Immature natural killer cell (primary cell): ENCODE measurements around the gene RALGAPA2. TPM values are rescaled to one million over a fixed set of nuclear protein-coding genes. Genes with fewer than 3 reads are reported as not detected.
A peak's percentile ranks its signal among the peaks of the same experiment; 100 is the strongest.
"Not testable (repeated sequence)": the region's sequence is repeated elsewhere in the genome, so short reads cannot be mapped to it uniquely, and the experiment has no call there.

Source experiments
- DNase-seq, 3 donors: peaks; one replicate each; pipeline ENCODE4 v3.0.0; 2022; ENCODE audit warnings: mixed read lengths in 1 of 3
- H3K27ac Mint-ChIP-seq, 6 donors: one replicate each; pipeline ENCODE4 v1.8.0; 2020; ENCODE audit warnings: mixed read lengths in 6 of 6, mild to moderate bottlenecking in 5 of 6, inconsistent platforms in 4 of 6, moderate library complexity in 3 of 6
- H3K27me3 Mint-ChIP-seq, 3 donors: one replicate each; pipeline ENCODE4 v1.8.0; 2020 to 2021; ENCODE audit warnings: low read depth in 3 of 3, mild to moderate bottlenecking in 3 of 3, mixed read lengths in 3 of 3, moderate library complexity in 3 of 3, inconsistent platforms in 1 of 3
- H3K36me3 Mint-ChIP-seq, 3 donors: one replicate each; pipeline ENCODE4 v1.8.0; 2020; ENCODE audit warnings: mixed read lengths in 3 of 3, inconsistent platforms in 2 of 3, mild to moderate bottlenecking in 2 of 3
- H3K4me1 Mint-ChIP-seq, 2 donors: one replicate each; pipeline ENCODE4 v1.8.0; 2020; ENCODE audit warnings: inconsistent platforms in 2 of 2, mild to moderate bottlenecking in 2 of 2, mixed read lengths in 2 of 2, moderate library complexity in 1 of 2
- H3K4me3 Mint-ChIP-seq, 5 donors: one replicate each; pipeline ENCODE4 v1.8.0; 2020; ENCODE audit warnings: mild to moderate bottlenecking in 5 of 5, mixed read lengths in 5 of 5, inconsistent platforms in 3 of 5, moderate library complexity in 3 of 5
- H3K9me3 Mint-ChIP-seq, 6 donors: one replicate each; pipeline ENCODE4 v1.8.0; 2020; ENCODE audit warnings: mild to moderate bottlenecking in 6 of 6, mixed read lengths in 6 of 6, inconsistent platforms in 4 of 6, moderate library complexity in 3 of 6
- polyA plus RNA-seq, 3 donors: library from polyadenylated mRNA; unstranded; fragments of 300-500 nt; fragmentation: Illumina TruSeq; gene quantifications; one replicate each; pipeline ENCODE4 v1.2.3, GENCODE V29; 2021

Gene RALGAPA2
- polyA plus RNA-seq, 3 donors from 2014 or later: 2.2 to 5.7 (median 2.3) TPM

GRCh38 chr20:20360464-20360863 is 352.0 kb downstream of the RALGAPA2 start:
- peak in 2 of 3 donors; percentile 41 to 45 for DNase-seq
- H3K36me3 Mint-ChIP-seq: no peaks in the 10 kb centered on the region
- peak overlapping the region; percentile 13 to 85 (median 47) for H3K27ac Mint-ChIP-seq
- H3K27me3 Mint-ChIP-seq: peaks cover 15 to 44% (median 43%) of the 10 kb centered on the region in 3 donors
- H3K4me3 Mint-ChIP-seq: peak overlapping the region; percentile 80 to 90 (median 84)
- peaks cover 58 to 65% of the 10 kb centered on the region in 2 donors for H3K4me1 Mint-ChIP-seq
- H3K9me3 Mint-ChIP-seq: peaks cover 0 to 8% (median 2%) of the 10 kb centered on the region in 6 donors

DNA sequence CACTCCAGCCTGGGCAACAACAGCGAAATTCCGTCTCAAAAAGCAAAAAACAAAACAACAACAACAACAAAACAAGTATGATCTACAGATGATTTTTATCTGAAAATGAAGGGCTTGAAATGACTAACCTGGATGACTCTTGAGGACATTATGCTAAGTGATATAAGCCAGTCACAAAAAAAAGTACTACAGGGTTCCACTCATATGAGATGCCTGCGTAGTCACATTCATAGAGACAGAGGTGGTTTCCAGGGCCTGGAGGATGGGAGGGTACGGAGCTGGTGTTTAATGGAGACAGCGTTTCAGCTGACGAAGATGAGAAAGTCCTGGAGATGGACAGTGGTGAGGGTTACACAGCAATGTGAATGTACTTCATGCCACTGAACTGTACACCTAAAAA is 352.8 kb downstream of the RALGAPA2 start:
- peaks cover 0 to under 1% (median 0%) of the 10 kb centered on the region in 3 donors for H3K36me3 Mint-ChIP-seq
- peaks cover 59 to 65% of the 10 kb centered on the region in 2 donors for H3K4me1 Mint-ChIP-seq
- no peak for DNase-seq
- H3K27me3 Mint-ChIP-seq: peaks cover 15 to 43% (median 40%) of the 10 kb centered on the region in 3 donors
- peak overlapping the region in 3 of 6 donors; percentile 64 to 74 (median 73) for H3K27ac Mint-ChIP-seq
- H3K9me3 Mint-ChIP-seq: peaks cover 0 to 11% (median 5%) of the 10 kb centered on the region in 6 donors
- H3K4me3 Mint-ChIP-seq: peak overlapping the region; percentile 80 to 90 (median 84)

DNA sequence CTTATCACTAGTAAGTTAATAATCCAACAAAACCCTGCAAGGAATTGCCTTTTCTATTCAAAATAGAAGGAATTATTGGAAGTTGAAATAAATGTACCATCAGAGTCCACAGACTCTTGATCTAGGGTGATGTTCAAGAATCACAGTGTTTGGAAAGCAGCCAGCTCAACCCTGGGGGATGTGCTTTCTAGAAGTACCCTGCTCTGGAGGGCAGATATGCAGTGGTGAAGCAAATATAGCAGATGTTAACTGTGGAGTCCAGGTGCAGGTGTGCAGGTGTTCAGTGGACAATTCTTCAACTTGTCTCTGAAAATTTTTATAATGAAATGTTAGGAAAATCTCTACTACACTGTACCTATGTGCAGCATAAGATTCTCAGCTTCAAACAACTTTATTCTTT is 353.6 kb downstream of the RALGAPA2 start:
- no peak for DNase-seq
- H3K9me3 Mint-ChIP-seq: peaks cover 0 to 17% (median 11%) of the 10 kb centered on the region in 6 donors
- H3K4me1 Mint-ChIP-seq: peaks cover 64 to 65% of the 10 kb centered on the region in 2 donors
- H3K36me3 Mint-ChIP-seq: peaks cover 0 to 5% (median 3%) of the 10 kb centered on the region in 3 donors
- H3K4me3 Mint-ChIP-seq: peak overlapping the region in 4 of 5 donors; percentile 21 to 58 (median 34)
- H3K27ac Mint-ChIP-seq: peak overlapping the region; percentile 3 to 82 (median 58)
- H3K27me3 Mint-ChIP-seq: peaks cover 17 to 50% (median 43%) of the 10 kb centered on the region in 3 donors

- not testable (repeated sequence) for DNase-seq, H3K36me3 Mint-ChIP-seq, H3K4me3 Mint-ChIP-seq
- Mint-ChIP-seq H3K27me3 (peaks cover 17 to 44% (median 40%) of the 10 kb centered on the region in 3 donors), H3K9me3 (peaks cover 0 to 18% (median 13%) of the 10 kb centered on the region in 6 donors), H3K4me1 (peaks cover 39 to 48% of the 10 kb centered on the region in 2 donors), H3K27ac (peak overlapping the region in 3 of 6 donors; percentile 17 to 32 (median 21))
These were observed 356.9 kb downstream of the RALGAPA2 start for GRCh38 chr20:20355503-20355902.

DNA sequence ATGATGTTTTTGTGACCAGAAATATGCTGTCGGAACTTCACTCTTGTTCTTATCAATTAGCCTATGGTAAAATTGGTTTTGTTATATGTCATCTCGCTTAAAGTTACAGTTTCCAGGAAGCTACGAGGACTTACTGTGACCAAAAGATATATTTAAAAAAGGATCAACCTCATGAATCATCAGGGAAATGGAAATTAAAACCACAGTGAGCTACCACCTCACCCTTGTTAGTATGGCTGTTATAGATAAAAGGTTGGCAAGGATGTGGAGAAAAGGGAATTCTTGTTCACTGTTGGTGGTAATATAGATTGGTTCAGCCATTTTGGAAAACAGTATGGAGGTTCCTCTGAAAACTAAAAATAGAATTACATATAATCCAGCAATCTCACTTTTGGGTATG is 358.9 kb downstream of the RALGAPA2 start:
- Mint-ChIP-seq H3K4me1 (peaks cover 22 to 36% of the 10 kb centered on the region in 2 donors), H3K27ac (peak overlapping the region in 2 of 6 donors; percentile 69 to 89), H3K36me3 (peaks cover 0 to 5% (median 3%) of the 10 kb centered on the region in 3 donors), H3K27me3 (peaks cover 17 to 44% (median 39%) of the 10 kb centered on the region in 3 donors), H3K9me3 (peaks cover 0 to 18% (median 13%) of the 10 kb centered on the region in 6 donors), H3K4me3 (no peak overlapping the region)
- DNase-seq: no peak

- Mint-ChIP-seq H3K4me1 (no peaks in the 10 kb centered on the region), H3K4me3 (no peak overlapping the region), H3K36me3 (peaks cover 0 to 6% (median 0%) of the 10 kb centered on the region in 3 donors)
These were observed 368.0 kb downstream of the RALGAPA2 start for GRCh38 chr20:20344476-20344875.

GRCh38 chr20:20343932-20344331 is 368.5 kb downstream of the RALGAPA2 start:
- no peak for DNase-seq
- Mint-ChIP-seq H3K27ac (no peak overlapping the region), H3K4me3 (no peak overlapping the region), H3K4me1 (no peaks in the 10 kb centered on the region), H3K9me3 (peaks cover 0 to 8% (median 5%) of the 10 kb centered on the region in 6 donors), H3K27me3 (peaks cover 0 to 5% (median 4%) of the 10 kb centered on the region in 3 donors), H3K36me3 (peaks cover 0 to 6% (median 0%) of the 10 kb centered on the region in 3 donors)

More at GRCh38 chr20:20344476-20344875, 368.0 kb downstream of the RALGAPA2 start:
- Mint-ChIP-seq H3K27ac (no peak overlapping the region), H3K27me3 (peaks cover 0 to 5% (median 4%) of the 10 kb centered on the region in 3 donors), H3K9me3 (peaks cover 0 to 8% (median 5%) of the 10 kb centered on the region in 6 donors)
- DNase-seq: no peak
